ENCODE data around the gene MRGPRX2. TPM values are rescaled to one million over a fixed set of nuclear protein-coding genes. Genes with fewer than 3 reads are reported as not detected.

MRGPRX2 gene
- total and polyA plus RNA-seq, 10 of the 15 experiments (the other 5 are each of a cell fraction or from before 2014, with no cell fraction given) = 0.03 to 0.11 TPM; not detected in 8

DNA sequence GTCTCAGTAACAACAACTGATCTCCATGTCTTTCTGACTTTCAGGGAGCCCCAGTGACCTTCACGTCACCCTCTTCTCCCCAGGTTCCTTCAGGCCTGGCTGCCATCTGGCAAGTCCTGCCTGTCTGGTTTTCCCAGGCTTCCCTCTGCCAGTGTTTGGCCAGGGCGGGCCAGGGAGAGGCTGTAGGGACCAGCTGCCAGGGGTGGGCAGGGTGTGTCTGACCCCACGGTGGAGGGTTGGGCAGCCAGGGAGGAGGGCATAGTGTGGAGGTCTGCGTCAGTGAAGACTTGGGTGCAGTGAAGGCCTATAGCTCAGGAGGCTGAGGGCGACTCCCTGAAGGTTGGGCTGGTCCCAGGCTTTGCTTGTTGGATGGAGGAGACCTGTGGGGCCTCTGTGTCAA is 11.9 kb upstream of the MRGPRX2 start (continued):
- TF ChIP-seq, protein P1, sequence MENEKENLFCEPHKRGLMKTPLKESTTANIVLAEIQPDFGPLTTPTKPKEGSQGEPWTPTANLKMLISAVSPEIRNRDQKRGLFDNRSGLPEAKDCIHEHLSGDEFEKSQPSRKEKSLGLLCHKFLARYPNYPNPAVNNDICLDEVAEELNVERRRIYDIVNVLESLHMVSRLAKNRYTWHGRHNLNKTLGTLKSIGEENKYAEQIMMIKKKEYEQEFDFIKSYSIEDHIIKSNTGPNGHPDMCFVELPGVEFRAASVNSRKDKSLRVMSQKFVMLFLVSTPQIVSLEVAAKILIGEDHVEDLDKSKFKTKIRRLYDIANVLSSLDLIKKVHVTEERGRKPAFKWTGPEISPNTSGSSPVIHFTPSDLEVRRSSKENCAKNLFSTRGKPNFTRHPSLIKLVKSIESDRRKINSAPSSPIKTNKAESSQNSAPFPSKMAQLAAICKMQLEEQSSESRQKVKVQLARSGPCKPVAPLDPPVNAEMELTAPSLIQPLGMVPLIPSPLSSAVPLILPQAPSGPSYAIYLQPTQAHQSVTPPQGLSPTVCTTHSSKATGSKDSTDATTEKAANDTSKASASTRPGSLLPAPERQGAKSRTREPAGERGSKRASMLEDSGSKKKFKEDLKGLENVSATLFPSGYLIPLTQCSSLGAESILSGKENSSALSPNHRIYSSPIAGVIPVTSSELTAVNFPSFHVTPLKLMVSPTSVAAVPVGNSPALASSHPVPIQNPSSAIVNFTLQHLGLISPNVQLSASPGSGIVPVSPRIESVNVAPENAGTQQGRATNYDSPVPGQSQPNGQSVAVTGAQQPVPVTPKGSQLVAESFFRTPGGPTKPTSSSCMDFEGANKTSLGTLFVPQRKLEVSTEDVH (IDR thresholded peaks at IDR 0.05; ENCODE audit: low read depth, partially characterized antibody) = no peak
- TF ChIP-seq NR2C1 (IDR thresholded peaks at IDR 0.05) = no peak
- TF ChIP-seq KAT2A (conservative IDR thresholded peaks at IDR 0.05; ENCODE audit: control insufficient read depth, low read depth, low read length) = no peak

DNA sequence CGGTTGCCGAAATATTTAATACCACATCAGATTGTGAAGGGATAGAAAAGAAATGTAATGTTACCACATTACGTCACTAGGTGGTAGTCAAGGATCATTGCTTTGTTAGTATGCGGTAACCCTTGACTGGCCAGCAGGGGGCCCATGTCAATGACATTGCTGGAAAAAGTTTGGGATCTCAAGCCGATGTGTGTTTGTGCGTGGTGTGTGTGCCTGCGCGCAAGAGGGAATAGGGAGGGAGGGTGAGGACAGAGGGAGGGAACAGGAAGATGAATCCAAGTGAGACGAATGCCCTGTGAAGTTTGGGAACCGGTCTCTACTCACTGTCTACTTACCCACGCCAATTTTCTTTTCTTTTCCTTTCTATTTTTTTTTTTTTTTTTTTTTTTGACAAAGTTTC is 10.7 kb upstream of the MRGPRX2 start:
- SMC1A ChIA-PET (ENCODE audit: uncharacterized antibody, unreplicated experiment) = interaction anchor here (0.6 to 2.4 kb wide), 17 partner anchors 10 to 1057 kb away, joined by 3 to 8 read pairs (median 3); no protein-coding TSS in a partner anchor
- 0% methylated on average over 10 of the region's 11 CpGs for WGBS (ENCODE audit: insufficient coverage, insufficient replicate concordance, low lambda C conversion rate, missing lambda C conversion rate)
- H2AFZ ChIP-seq (ENCODE audit: control insufficient read depth, low read depth, low read length) = peak overlapping the region; percentile 83
- peak overlapping the region; percentile 32; the same call in 1 of the 2 replicates for H3K4me2 ChIP-seq (ENCODE audit: control insufficient read depth, insufficient read depth)
- RAD21 ChIA-PET (ENCODE audit: unreplicated experiment) = interaction anchor here (0.6 to 1.6 kb wide), 12 partner anchors 10 to 489 kb away, joined by 3 to 5 read pairs (median 3); partner anchors contain the start of gene ZDHHC13
- H3K36me3 ChIP-seq (ENCODE audit: control insufficient read depth in 2 of 2, insufficient read depth in 2 of 2, low read length in 1 of 2) = no peaks in the 10 kb centered on the region
- POLR2A ChIA-PET = no interaction called here
- in situ Hi-C loops (cut with MboI) (loop anchor here (5.0 to 10.0 kb wide), 2 partner anchors 486 to 834 kb away; no protein-coding TSS in a partner anchor), intact Hi-C loops (cut with micrococcal nuclease; ENCODE audit: unreplicated experiment) (loop anchor here (2.0 to 10.0 kb wide), 4 partner anchors 186 to 834 kb away; no protein-coding TSS in a partner anchor)
- H3K27ac ChIP-seq (ENCODE audit: control insufficient read depth, insufficient read depth) = no peak overlapping the region
- CTCF ChIA-PET = interaction anchor here (0.6 to 5.8 kb wide), 53 partner anchors 8 to 863 kb away, joined by 3 to 77 read pairs (median 3); partner anchors contain the start of gene E2F8
- no peaks in the 10 kb centered on the region for H3K9me3 ChIP-seq (replicated peaks; ENCODE audit: control insufficient read depth, insufficient read depth, low read length)
- H3K4me3 ChIP-seq = no peak overlapping the region
- no peaks in the 10 kb centered on the region for H3K79me2 ChIP-seq (ENCODE audit: control insufficient read depth, insufficient read depth, low read length)
- H3K9ac ChIP-seq (ENCODE audit: control insufficient read depth, insufficient read depth, low read length) = no peak overlapping the region
- DNase-seq (ENCODE audit: low read depth, low spot score) = peak; percentile 48
- H4K20me1 ChIP-seq (ENCODE audit: control insufficient read depth, insufficient read depth) = no peaks in the 10 kb centered on the region; the same call in 1 of the 2 replicates
- H3K4me1 ChIP-seq (ENCODE audit: control insufficient read depth, insufficient read depth, low read length) = no peaks in the 10 kb centered on the region
- H3K27me3 ChIP-seq (replicated peaks in 1 of 2; ENCODE audit: control insufficient read depth in 2 of 2, insufficient read depth in 2 of 2, low read length in 1 of 2) = peaks cover 0 to 2% of the 10 kb centered on the region in 2 experiments; a peak in 2 of 4 replicates
- peak; percentile 97 for FAIRE-seq
- ATAC-seq = peak; percentile 96
- no TSS peak for BruUV-seq (replicated peaks)
- TF ChIP-seq POU2F2 (IDR thresholded peaks at IDR 0.05; ENCODE audit: borderline replicate concordance, low read depth, low read length) (peak; percentile 57; the same call in 1 of the 3 replicates), RELA (IDR thresholded peaks at IDR 0.05; ENCODE audit: borderline replicate concordance, partially characterized antibody) (peak; percentile 38), RUNX3 (IDR thresholded peaks at IDR 0.05; ENCODE audit: low read length) (peak; percentile 90), NBN (IDR thresholded peaks at IDR 0.05) (peak; percentile 60; the same call in 1 of the 2 replicates), YBX1 (IDR thresholded peaks at IDR 0.05) (no peak), PML (IDR thresholded peaks at IDR 0.05; ENCODE audit: low read length) (no peak), SMARCA5 (IDR thresholded peaks at IDR 0.05) (peak; percentile 65; the same call in 1 of the 2 replicates), YY1 (IDR thresholded peaks at IDR 0.05; ENCODE audit: low read depth, low read length) (0 out of 2 replicates have a peak, but pooled peaks have one; percentile 42), BHLHE40 (IDR thresholded peaks at IDR 0.05; ENCODE audit: borderline replicate concordance in 1 of 2, low read depth in 2 of 2, low read length in 1 of 2) (0 out of 4 replicates have a peak, but pooled peaks of 1 of the 2 experiments have one; percentile 30)
- TF ChIP-seq, protein P2, sequence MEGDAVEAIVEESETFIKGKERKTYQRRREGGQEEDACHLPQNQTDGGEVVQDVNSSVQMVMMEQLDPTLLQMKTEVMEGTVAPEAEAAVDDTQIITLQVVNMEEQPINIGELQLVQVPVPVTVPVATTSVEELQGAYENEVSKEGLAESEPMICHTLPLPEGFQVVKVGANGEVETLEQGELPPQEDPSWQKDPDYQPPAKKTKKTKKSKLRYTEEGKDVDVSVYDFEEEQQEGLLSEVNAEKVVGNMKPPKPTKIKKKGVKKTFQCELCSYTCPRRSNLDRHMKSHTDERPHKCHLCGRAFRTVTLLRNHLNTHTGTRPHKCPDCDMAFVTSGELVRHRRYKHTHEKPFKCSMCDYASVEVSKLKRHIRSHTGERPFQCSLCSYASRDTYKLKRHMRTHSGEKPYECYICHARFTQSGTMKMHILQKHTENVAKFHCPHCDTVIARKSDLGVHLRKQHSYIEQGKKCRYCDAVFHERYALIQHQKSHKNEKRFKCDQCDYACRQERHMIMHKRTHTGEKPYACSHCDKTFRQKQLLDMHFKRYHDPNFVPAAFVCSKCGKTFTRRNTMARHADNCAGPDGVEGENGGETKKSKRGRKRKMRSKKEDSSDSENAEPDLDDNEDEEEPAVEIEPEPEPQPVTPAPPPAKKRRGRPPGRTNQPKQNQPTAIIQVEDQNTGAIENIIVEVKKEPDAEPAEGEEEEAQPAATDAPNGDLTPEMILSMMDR (IDR thresholded peaks at IDR 0.05 in 2 of 3, conservative IDR thresholded peaks at IDR 0.05 in 1 of 3; ENCODE audit: control insufficient read depth in 2 of 3, extremely low read depth in 1 of 3, insufficient read depth in 1 of 3, low read depth in 3 of 3, low read length in 3 of 3) = peak; percentile 93 to 99 (median 99)
- TF ChIP-seq, protein P1 (IDR thresholded peaks at IDR 0.05; ENCODE audit: low read depth, partially characterized antibody) = peak; percentile 30

Measured in GM12878 (cell line).